ENCODE data around the gene SASH1. TPM values are rescaled to one million over a fixed set of nuclear protein-coding genes. Genes with fewer than 3 reads are reported as not detected.

Gene SASH1
- total RNA-seq, 2 donors from 2014 or later: 4.6 to 12.4 TPM

DNA sequence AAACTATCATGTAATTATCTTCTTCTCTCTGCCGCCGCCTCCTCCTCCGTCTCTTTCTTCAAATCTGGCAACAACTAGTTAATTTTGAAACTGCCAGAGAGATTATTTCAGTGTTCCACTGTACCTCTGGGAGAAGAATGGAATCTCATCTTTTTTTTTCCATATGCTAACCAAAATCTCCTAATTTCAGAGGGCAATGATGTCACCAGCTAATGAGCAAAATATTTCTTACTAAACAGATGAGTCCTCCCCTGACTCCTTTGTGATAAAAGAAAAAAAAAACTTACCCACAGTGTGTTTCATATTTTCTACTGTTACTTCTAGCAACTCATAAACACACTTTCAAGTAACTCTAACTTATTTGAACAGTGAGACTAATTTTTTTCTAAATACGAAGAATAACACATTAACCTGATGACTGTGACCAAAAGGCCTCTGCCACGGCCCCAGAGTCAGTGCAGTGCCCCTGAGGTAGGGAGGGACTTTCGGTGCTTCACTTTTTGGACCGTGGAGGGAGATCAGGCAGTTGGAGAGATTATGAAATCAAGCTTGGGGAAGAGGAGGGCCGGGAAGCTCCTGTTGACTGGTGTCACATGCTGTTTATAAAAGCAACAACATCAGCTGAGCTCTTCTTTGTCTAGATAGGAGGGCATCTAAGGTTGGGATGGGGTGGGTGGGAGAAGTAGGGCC, 159.6 kb downstream of the SASH1 start:
- Histone ChIP-seq H3K9me3 (ENCODE audit: control insufficient read depth, low read length) (no peaks in the 10 kb centered on the region), H3K27ac (ENCODE audit: low read depth, low read length) (no peak overlapping the region), H3K9ac (ENCODE audit: extremely low read depth, low read length, poor library complexity, severe bottlenecking) (no peak overlapping the region), H3K4me1 (ENCODE audit: control insufficient read depth, insufficient read depth, low read length) (no peaks in the 10 kb centered on the region), H3K36me3 (ENCODE audit: control insufficient read depth, insufficient read depth, low read length) (no peaks in the 10 kb centered on the region), H3K27me3 (ENCODE audit: control insufficient read depth, insufficient read depth, low read length, poor library complexity, severe bottlenecking) (no peaks in the 10 kb centered on the region), H3K4me3 (ENCODE audit: low read length) (no peak overlapping the region)
- no peaks in the 10 kb centered on the region for H3K36me3 Mint-ChIP-seq (ENCODE audit: low read depth)
- no peaks in the 10 kb centered on the region for H3K27me3 Mint-ChIP-seq (ENCODE audit: insufficient read depth)
- WGBS, 2 experiments (ENCODE audit: insufficient coverage in 1 of 2, insufficient read length in 1 of 2): 93 to 98% methylated on average over 7 to 8 of the region's 8 CpGs
- TF ChIP-seq CTCF (conservative IDR thresholded peaks at IDR 0.05): no peak
- DNase-seq: no peak
- H3K4me3 Mint-ChIP-seq: no peak overlapping the region
- H3K9me3 Mint-ChIP-seq: no peaks in the 10 kb centered on the region
- peak overlapping the region; percentile 45 for H3K27ac Mint-ChIP-seq
- no peaks in the 10 kb centered on the region for H3K4me1 Mint-ChIP-seq

DNA sequence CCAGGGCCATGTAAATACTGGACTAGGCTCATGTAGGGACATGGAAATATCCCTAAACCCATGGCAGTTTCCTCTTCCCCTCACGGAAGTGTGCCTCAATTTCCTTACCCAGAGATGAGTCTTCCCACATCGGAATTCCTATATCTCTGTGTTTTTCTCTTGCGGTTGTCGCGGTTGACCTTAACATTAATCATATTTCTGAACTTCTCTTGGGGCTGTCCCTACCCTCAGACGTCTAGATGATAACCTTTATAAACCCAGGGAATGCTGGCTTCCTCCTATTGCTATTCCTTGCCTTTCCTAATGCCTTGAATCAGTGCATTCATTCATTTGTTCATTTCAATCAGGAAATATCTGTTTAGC, 160.1 kb downstream of the SASH1 start:
- DNase-seq: no peak
- Mint-ChIP-seq H3K9me3 (no peaks in the 10 kb centered on the region), H3K4me3 (no peak overlapping the region), H3K4me1 (peaks cover under 1% of the 10 kb centered on the region), H3K36me3 (ENCODE audit: low read depth) (no peaks in the 10 kb centered on the region), H3K27me3 (ENCODE audit: insufficient read depth) (no peaks in the 10 kb centered on the region), H3K27ac (no peak overlapping the region)
- no peaks in the 10 kb centered on the region for H3K4me1 ChIP-seq (ENCODE audit: control insufficient read depth, insufficient read depth, low read length)
- H3K27ac ChIP-seq (ENCODE audit: low read depth, low read length): no peak overlapping the region
- no peaks in the 10 kb centered on the region for H3K36me3 ChIP-seq (ENCODE audit: control insufficient read depth, insufficient read depth, low read length)
- TF ChIP-seq CTCF (conservative IDR thresholded peaks at IDR 0.05): no peak
- H3K27me3 ChIP-seq (ENCODE audit: control insufficient read depth, insufficient read depth, low read length, poor library complexity, severe bottlenecking): no peaks in the 10 kb centered on the region
- WGBS, 2 experiments (ENCODE audit: insufficient coverage in 1 of 2, insufficient read length in 1 of 2): 85 to 88% methylated on average over 6 of the region's 6 CpGs
- H3K4me3 ChIP-seq (ENCODE audit: low read length): no peak overlapping the region
- H3K9me3 ChIP-seq (ENCODE audit: control insufficient read depth, low read length): no peaks in the 10 kb centered on the region
- no peak overlapping the region for H3K9ac ChIP-seq (ENCODE audit: extremely low read depth, low read length, poor library complexity, severe bottlenecking)

DNA sequence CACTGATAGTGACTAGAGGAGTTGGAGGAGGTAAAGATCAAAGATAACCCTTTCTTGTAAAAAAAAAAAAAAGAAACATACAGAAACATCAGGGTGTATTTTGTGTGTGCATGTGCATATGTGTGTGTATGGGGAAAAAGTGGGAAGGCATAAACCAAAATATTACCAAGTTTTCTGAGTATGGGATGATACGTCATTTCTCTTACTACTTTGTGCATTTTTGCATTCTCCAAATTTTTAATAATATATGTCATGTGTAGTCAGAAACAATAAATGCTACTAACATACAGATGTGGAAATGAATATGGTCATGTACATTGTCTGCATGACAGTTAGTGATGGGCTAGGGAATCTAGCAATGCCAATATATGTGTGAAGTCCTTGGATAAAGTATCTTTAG, 161.1 kb downstream of the SASH1 start:
- H3K4me3 Mint-ChIP-seq: no peak overlapping the region

More for the DNA sequence above, 161.1 kb downstream of the SASH1 start:
- Mint-ChIP-seq H3K36me3 (ENCODE audit: low read depth) (no peaks in the 10 kb centered on the region), H3K27me3 (ENCODE audit: insufficient read depth) (no peaks in the 10 kb centered on the region), H3K4me1 (peaks cover 10% of the 10 kb centered on the region), H3K27ac (no peak overlapping the region), H3K9me3 (no peaks in the 10 kb centered on the region)
- H3K9ac ChIP-seq (ENCODE audit: extremely low read depth, low read length, poor library complexity, severe bottlenecking): no peak overlapping the region
- H3K4me1 ChIP-seq (ENCODE audit: control insufficient read depth, insufficient read depth, low read length): no peaks in the 10 kb centered on the region
- no peak overlapping the region for H3K4me3 ChIP-seq (ENCODE audit: low read length)
- no peak for TF ChIP-seq CTCF (conservative IDR thresholded peaks at IDR 0.05)
- H3K36me3 ChIP-seq (ENCODE audit: control insufficient read depth, insufficient read depth, low read length): no peaks in the 10 kb centered on the region
- no peaks in the 10 kb centered on the region for H3K9me3 ChIP-seq (ENCODE audit: control insufficient read depth, low read length)
- no peaks in the 10 kb centered on the region for H3K27me3 ChIP-seq (ENCODE audit: control insufficient read depth, insufficient read depth, low read length, poor library complexity, severe bottlenecking)
- no CpG with 5 or more reads among the region's 1 CpG for WGBS, 2 experiments (ENCODE audit: insufficient coverage in 1 of 2, insufficient read length in 1 of 2)
- no peak for DNase-seq
- H3K27ac ChIP-seq (ENCODE audit: low read depth, low read length): no peak overlapping the region
